Loucy (cell line): ENCODE results near the gene SHBG.

Source experiments
- CTCF ChIP-seq: fragments of 200-600 bp; sonication (generic); conservative IDR thresholded peaks from 2 replicates; pipeline ENCODE4 v1.5.1; 2014; ENCODE audit warnings: mild to moderate bottlenecking, antibody characterized with exemption, low read length
- EZH2phosphoT487 ChIP-seq: fragments of 200-600 bp; IDR thresholded peaks from 2 replicates; pipeline ENCODE4 v1.6.1; 2018; ENCODE audit warnings: antibody characterized with exemption, mild to moderate bottlenecking, moderate library complexity, borderline replicate concordance

- TF ChIP-seq CTCF (no peak), EZH2phosphoT487 (no peak)
Measured at GRCh38 chr17:7589204-7589868, 40.6 kb upstream of the SHBG start.
